Dermis microvascular lymphatic vessel endothelial cell (primary cell): ENCODE measurements around the gene RNF207. TPM values are rescaled to one million over a fixed set of nuclear protein-coding genes. Genes with fewer than 3 reads are reported as not detected.

Experiments used
- DNase-seq, 2 donors: peaks; one replicate each; pipeline versions ENCODE4 v3.0.0 to v3.0.0-alpha.2; 2010; ENCODE audit warnings: low read depth in 2 of 2
- total RNA-seq: library from RNA; depleted of rRNA; stranded (reverse); fragments of >200 nt; gene quantifications from 2 replicates; pipeline ENCODE4 v1.2.1, GENCODE V29; 2014

Gene RNF207
- total RNA-seq, 1 donor from 2014 or later, result 3.3 TPM

- DNase-seq, result no peak
Measured at GRCh38 chr1:6266641-6267040, 60.7 kb downstream of the RNF207 start.

GRCh38 chr1:6267686-6268322 lies 61.9 kb downstream of the RNF207 start:
- DNase-seq, result no peak

- no peak for DNase-seq
Measured at GRCh38 chr1:6268415-6268814, 62.5 kb downstream of the RNF207 start.

GRCh38 chr1:6269296-6269695 lies 63.4 kb downstream of the RNF207 start:
- no peak for DNase-seq

GRCh38 chr1:6269720-6270400 lies 63.9 kb downstream of the RNF207 start:
- DNase-seq, result no peak

GRCh38 chr1:6270401-6270800 lies 64.5 kb downstream of the RNF207 start:
- DNase-seq, result no peak

Other genes with a start within 250 kb of the RNF207 start
- 2.4 and 2.9 TPM in 2 replicates for gene NPHP4, start 213.7 kb upstream of the RNF207 start, total RNA-seq
- gene KCNAB2, start 160.2 kb upstream of the RNF207 start, total RNA-seq, result 1.4 and 1.5 TPM in 2 replicates
- under 0.01 TPM in 2 replicates for gene CHD5, start 25.8 kb upstream of the RNF207 start, total RNA-seq
- 116 and 132 TPM in 2 replicates for gene RPL22, start 6.5 kb upstream of the RNF207 start, total RNA-seq
- 74.3 and 82.3 TPM in 2 replicates for gene ICMT, start 29.8 kb downstream of the RNF207 start, total RNA-seq
- gene HES3, start 38.1 kb downstream of the RNF207 start, total RNA-seq, result not detected in 2 replicates
- gene GPR153, start 55.0 kb downstream of the RNF207 start, total RNA-seq, result 0.90 and 3.0 TPM in 2 replicates
- 21.8 and 23.9 TPM in 2 replicates for gene ACOT7, start 187.6 kb downstream of the RNF207 start, total RNA-seq
- gene HES2, start 213.8 kb downstream of the RNF207 start, total RNA-seq, result 16.2 and 17.6 TPM in 2 replicates
- gene ESPN, start 218.7 kb downstream of the RNF207 start, total RNA-seq, result 0.90 and 1.3 TPM in 2 replicates